ENCODE results near the gene IQGAP3.

- TF ChIP-seq CTCF (IDR thresholded peaks at IDR 0.05; ENCODE audit: poor library complexity) (no peak), EZH2phosphoT487 (IDR thresholded peaks at IDR 0.05; ENCODE audit: low read depth, severe bottlenecking, unreplicated experiment) (no peak)
These were observed 33.5 kb downstream of the IQGAP3 start for GRCh38 chr1:156538711-156539440.
